Right atrium auricular region (tissue), 2 donors: Measurements from ENCODE around the gene NKX6-2. TPM values are rescaled to one million over a fixed set of nuclear protein-coding genes. Genes with fewer than 3 reads are reported as not detected.

Experiments used
- DNase-seq: peaks from one replicate; pipeline ENCODE4 v3.0.0-alpha.2; 2019; ENCODE audit warnings: low spot score
- H3K27ac ChIP-seq, 2 donors: fragments of 200-600 bp; sonication (generic); 1 replicate in 1 of 2; 2 replicates in 1 of 2; pipeline ENCODE4 v1.5.1; 2016 to 2019
- H3K27me3 ChIP-seq, 2 donors: fragments of 200-600 bp; sonication (generic); one replicate each; pipeline versions ENCODE4 v1.5.1 to v1.6.0; 2017 to 2019
- H3K36me3 ChIP-seq: fragments of 200-600 bp; sonication (generic); one replicate; pipeline ENCODE4 v1.5.1; 2016
- H3K4me1 ChIP-seq, 2 donors: fragments of 200-600 bp; sonication (generic); one replicate each; pipeline versions ENCODE4 v1.5.1 to v1.6.0; 2017 to 2019
- H3K4me3 ChIP-seq, 2 donors: fragments of 200-600 bp; sonication (generic); 1 replicate in 1 of 2; 2 replicates in 1 of 2; pipeline ENCODE4 v1.5.1; 2017 to 2019; ENCODE audit warnings: mild to moderate bottlenecking in 1 of 2, moderate library complexity in 1 of 2
- H3K9me3 ChIP-seq, 2 donors: fragments of 200-600 bp; sonication (generic); one replicate each; pipeline ENCODE4 v1.5.1; 2019
- total RNA-seq, 2 donors: library from RNA; depleted of rRNA; stranded (reverse); fragments of >200 nt; gene quantifications; one replicate each; pipeline ENCODE4 v1.1.0, GENCODE V29; 2016
- TF ChIP-seq, protein P1 (sequence below), 2 donors: fragments of 200-600 bp; sonication (generic); IDR thresholded peaks; one replicate each; pipeline ENCODE4 v1.5.1; 2019; ENCODE audit warnings: antibody characterized with exemption in 2 of 2

Gene NKX6-2
- total RNA-seq, 2 donors from 2014 or later: not detected

DNA sequence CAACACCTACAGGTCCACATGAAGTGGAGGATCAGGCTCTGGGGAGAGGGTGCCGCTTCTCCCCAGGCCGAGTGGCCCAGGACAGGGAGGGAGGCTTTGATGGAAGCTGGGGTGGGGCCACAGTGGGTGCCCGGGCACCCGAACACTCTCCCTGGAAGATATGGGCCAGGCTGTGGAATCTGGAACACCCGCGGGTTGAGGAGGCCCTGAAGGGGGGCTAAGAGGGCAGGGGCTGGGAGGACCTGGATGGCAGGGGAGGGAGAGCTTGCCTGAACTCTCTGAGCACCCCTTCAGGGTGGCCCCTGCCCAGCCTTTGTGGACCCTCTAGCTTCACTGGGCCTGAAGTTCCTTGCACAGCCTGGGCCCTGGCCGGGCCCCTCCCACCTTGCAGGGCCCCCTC, 4.5 kb upstream of the NKX6-2 start:
- no peak overlapping the region for H3K4me3 ChIP-seq
- TF ChIP-seq, protein P1, sequence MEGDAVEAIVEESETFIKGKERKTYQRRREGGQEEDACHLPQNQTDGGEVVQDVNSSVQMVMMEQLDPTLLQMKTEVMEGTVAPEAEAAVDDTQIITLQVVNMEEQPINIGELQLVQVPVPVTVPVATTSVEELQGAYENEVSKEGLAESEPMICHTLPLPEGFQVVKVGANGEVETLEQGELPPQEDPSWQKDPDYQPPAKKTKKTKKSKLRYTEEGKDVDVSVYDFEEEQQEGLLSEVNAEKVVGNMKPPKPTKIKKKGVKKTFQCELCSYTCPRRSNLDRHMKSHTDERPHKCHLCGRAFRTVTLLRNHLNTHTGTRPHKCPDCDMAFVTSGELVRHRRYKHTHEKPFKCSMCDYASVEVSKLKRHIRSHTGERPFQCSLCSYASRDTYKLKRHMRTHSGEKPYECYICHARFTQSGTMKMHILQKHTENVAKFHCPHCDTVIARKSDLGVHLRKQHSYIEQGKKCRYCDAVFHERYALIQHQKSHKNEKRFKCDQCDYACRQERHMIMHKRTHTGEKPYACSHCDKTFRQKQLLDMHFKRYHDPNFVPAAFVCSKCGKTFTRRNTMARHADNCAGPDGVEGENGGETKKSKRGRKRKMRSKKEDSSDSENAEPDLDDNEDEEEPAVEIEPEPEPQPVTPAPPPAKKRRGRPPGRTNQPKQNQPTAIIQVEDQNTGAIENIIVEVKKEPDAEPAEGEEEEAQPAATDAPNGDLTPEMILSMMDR (IDR thresholded peaks at IDR 0.05): no peak
- H3K27me3 ChIP-seq: peaks cover 8 to 24% of the 10 kb centered on the region in 2 donors
- no peaks in the 10 kb centered on the region for H3K9me3 ChIP-seq
- H3K27ac ChIP-seq: no peak overlapping the region
- peaks cover 0 to 25% of the 10 kb centered on the region in 2 donors for H3K4me1 ChIP-seq
- no peaks in the 10 kb centered on the region for H3K36me3 ChIP-seq
- DNase-seq: no peak

DNA sequence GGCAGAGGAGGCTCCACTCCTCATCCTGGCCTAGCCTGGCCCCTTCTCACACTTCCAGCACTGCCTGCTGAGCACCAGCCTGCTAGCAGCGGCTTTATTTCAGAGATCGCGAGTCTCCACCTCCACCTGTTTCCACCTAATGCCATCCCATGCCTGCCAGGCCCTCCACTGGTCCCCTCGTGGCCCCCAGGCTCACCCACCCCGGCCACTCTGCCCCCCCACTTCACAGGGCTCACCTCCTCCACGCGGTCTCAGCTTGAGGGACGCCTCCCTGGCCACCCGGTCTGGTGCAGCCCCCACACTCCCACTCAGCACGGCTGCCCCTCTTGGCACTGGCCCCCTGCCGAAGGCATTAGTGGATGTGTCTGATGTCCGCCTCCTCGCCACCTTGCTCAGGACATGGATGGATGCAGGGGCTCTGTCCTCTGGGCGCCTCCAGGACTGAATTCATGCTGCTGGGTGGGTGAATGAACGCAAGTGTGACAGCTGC, 3.8 kb upstream of the NKX6-2 start:
- TF ChIP-seq, protein P1 (IDR thresholded peaks at IDR 0.05): no peak
- no peaks in the 10 kb centered on the region for H3K9me3 ChIP-seq
- no peaks in the 10 kb centered on the region for H3K36me3 ChIP-seq
- H3K4me1 ChIP-seq: peaks cover 0 to 30% of the 10 kb centered on the region in 2 donors
- peaks cover 12 to 32% of the 10 kb centered on the region in 2 donors for H3K27me3 ChIP-seq
- no peak overlapping the region for H3K4me3 ChIP-seq
- DNase-seq: no peak
- H3K27ac ChIP-seq: no peak overlapping the region

- Histone ChIP-seq H3K9me3 (no peaks in the 10 kb centered on the region), H3K36me3 (no peaks in the 10 kb centered on the region), H3K27me3 (peaks cover 13 to 40% of the 10 kb centered on the region in 2 donors), H3K4me3 (no peak overlapping the region), H3K4me1 (peaks cover 0 to 36% of the 10 kb centered on the region in 2 donors), H3K27ac (no peak overlapping the region)
- TF ChIP-seq, protein P1 (IDR thresholded peaks at IDR 0.05): no peak
- no peak for DNase-seq
These were observed 2.9 kb upstream of the NKX6-2 start for GRCh38 chr10:132788831-132789219.

DNA sequence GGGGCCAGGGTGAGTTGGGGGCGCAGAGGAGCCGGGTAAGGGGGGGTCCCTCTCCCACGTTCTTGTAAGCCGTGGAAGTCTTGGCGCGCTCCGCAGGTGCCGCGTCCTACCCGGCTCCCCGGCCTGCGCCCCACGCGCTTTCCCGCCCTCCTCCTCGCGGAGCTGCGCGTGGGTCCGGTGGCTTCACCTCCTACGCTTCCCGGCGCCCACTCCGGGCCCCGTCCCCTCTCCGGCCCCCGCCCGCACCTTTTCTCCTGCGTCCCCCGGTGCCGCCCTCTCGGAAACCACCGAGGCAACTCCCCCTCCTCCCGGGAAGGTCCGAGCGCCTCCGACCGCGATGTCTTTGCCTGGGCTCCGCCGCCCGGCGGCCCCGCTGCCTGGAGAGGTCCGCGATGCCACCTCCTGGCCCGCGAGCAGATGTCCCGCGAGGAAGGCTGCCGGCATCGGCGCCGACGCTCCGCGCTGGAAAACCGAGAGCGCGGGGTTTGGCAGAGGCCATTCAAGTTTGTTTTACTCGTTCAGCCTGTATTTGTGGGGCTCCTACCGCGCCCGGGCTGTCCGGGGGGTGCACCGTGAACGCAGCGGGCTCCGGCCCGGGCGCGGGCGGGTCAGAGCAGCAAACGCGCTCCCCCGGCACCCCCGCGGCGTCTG, 2.4 kb upstream of the NKX6-2 start:
- Histone ChIP-seq H3K36me3 (no peaks in the 10 kb centered on the region), H3K27ac (no peak overlapping the region), H3K4me3 (peak overlapping the region in 1 of 2 donors; percentile 28), H3K9me3 (no peaks in the 10 kb centered on the region), H3K4me1 (peaks cover 0 to 36% of the 10 kb centered on the region in 2 donors), H3K27me3 (peaks cover 13 to 41% of the 10 kb centered on the region in 2 donors)
- DNase-seq: no peak
- TF ChIP-seq, protein P1 (IDR thresholded peaks at IDR 0.05): peak in 1 of 2 donors; percentile 40

DNA sequence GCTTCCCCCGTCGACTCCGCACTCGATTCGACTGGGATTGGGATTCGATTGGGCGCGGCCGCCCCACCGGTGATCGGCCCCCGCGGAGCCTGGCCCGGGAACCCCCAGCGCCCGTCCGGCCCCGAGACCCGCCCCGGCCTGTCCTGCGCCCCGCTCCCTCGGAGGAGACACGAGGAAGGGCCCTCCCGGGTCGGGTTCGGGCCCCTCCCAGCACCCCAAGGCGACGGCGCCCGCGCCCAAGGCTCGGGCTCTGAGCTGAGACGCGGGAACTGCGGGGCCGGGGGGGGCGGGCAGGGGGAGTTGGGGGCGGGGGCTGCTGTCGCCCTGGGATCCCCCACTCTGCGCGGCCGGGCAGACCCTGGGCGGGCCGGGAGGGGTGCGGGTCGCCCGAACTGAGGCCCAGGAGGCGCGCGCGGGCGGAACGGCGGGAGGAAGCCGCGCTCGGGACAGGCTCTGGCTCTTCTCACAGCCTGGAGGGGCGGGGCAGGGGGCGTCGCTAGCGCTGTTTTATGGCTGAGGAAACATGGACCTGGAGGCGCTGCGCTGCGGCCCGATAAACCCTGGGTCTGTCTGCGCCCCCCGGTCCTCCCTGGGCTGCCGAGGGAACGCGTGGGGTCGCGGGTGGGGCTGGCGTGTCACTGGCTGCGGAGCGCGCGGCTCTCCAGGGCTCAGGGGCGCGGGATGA, 1.7 kb upstream of the NKX6-2 start:
- Histone ChIP-seq H3K27me3 (peaks cover 13 to 41% of the 10 kb centered on the region in 2 donors), H3K4me3 (peak overlapping the region in 1 of 2 donors; percentile 28), H3K4me1 (peaks cover 0 to 36% of the 10 kb centered on the region in 2 donors), H3K27ac (no peak overlapping the region), H3K36me3 (peaks cover 4% of the 10 kb centered on the region), H3K9me3 (no peaks in the 10 kb centered on the region)
- TF ChIP-seq, protein P1 (IDR thresholded peaks at IDR 0.05): no peak
- DNase-seq: no peak
